ENCODE results near the gene FKBP7.
A peak's percentile ranks its signal among the peaks of the same experiment; 100 is the strongest.
"Not testable (repeated sequence)": the region's sequence is repeated elsewhere in the genome, so short reads cannot be mapped to it uniquely, and the experiment has no call there.

Gene FKBP7

DNA sequence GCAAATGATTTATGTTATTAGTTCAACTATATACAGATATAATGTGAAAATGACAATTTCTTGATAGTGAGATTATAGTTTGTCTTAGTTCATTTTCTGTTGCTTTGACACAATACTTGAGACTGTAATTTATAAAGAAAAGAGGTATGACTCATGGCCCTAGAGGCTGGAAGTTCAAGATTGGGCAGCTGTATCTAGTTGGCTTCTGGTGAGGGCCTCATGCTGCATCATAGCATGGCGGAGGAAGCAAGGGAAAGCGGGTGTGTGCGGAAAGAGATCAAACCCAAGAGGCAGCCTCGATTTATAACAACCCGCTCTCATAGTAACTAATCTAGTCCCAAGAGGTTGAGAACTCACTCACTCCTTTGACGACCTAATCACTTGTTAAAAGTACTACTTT, 13.2 kb upstream of the FKBP7 start:
- no peak for DNase-seq (ENCODE audit: extremely low read depth in 1 of 2, low read depth in 1 of 2)

DNA sequence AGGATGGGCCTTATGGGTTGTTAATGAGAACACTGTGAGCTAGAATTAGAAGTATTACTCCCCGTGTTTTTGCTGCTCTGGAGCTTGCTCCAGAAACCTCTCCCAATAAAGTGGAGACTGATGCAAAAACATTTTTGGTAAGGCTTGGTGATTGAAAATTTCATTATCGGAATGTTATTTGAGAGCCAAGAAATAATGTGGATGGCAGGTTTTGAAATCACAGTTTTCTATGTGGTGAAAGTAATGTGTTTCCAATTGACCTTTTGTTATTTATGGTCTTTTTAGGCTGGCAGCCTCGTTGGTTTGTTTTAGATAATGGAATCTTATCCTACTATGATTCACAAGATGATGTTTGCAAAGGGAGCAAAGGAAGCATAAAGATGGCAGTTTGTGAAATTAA, 7.0 kb upstream of the FKBP7 start:
- no peak for DNase-seq (ENCODE audit: extremely low read depth in 1 of 2, low read depth in 1 of 2)

DNA sequence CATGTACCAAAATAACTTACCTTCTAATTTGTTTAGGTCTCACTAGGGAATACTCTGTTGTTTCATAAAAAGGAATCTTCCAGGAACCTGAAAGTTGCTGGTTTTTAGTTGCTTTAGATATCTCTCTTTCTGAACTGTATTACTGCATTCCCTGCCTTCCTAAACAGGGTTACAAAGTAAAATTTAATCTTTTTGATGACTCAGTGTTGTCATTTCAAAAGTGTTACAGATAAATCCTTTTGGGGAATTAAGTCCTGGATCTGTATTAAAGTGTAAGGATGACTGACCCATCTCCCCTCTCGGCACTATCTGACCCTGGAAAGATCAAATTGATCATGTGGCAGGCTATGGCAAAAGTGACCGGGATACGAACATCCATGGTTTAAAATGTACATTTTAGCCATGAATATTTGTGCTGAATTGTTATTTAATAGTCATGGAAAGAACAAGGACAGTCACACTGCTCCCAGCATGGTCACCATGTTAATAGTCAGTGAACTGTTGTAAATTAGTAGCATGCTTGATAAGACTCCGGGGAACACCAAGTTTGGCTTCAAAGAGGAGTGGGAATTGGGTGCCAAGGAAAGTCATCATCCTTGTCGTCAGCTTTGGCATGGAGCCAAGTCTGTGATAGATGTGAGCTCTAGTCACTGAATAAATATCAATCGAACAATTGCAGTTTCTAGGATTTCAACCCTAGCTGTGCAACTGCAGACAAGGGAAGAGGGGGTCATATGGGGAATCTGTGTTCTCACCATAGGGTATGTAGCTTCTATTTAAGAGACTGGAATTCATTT, 6.0 kb upstream of the FKBP7 start:
- no peak for DNase-seq (ENCODE audit: extremely low read depth in 1 of 2, low read depth in 1 of 2)

DNA sequence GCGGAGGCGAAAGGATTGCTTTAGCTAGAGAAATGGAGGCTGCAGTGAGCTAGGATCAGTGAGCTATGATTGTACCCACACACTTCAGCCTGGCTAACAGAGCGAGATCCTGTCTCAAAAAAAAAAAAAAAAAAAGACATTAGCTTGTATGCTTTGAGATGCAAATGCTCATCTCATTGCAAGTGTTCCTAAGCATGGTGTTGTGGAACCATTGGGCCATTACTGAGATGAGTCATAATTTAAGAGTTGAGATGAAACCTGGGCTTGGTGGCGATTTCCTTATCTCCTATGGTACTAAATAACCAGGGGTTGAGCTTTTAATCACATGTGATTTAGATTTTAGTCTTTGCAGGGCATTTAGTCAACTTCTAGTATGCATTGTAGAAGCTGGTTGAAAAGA, 4.0 kb upstream of the FKBP7 start:
- DNase-seq (ENCODE audit: extremely low read depth in 1 of 2, low read depth in 1 of 2) = no peak

DNA sequence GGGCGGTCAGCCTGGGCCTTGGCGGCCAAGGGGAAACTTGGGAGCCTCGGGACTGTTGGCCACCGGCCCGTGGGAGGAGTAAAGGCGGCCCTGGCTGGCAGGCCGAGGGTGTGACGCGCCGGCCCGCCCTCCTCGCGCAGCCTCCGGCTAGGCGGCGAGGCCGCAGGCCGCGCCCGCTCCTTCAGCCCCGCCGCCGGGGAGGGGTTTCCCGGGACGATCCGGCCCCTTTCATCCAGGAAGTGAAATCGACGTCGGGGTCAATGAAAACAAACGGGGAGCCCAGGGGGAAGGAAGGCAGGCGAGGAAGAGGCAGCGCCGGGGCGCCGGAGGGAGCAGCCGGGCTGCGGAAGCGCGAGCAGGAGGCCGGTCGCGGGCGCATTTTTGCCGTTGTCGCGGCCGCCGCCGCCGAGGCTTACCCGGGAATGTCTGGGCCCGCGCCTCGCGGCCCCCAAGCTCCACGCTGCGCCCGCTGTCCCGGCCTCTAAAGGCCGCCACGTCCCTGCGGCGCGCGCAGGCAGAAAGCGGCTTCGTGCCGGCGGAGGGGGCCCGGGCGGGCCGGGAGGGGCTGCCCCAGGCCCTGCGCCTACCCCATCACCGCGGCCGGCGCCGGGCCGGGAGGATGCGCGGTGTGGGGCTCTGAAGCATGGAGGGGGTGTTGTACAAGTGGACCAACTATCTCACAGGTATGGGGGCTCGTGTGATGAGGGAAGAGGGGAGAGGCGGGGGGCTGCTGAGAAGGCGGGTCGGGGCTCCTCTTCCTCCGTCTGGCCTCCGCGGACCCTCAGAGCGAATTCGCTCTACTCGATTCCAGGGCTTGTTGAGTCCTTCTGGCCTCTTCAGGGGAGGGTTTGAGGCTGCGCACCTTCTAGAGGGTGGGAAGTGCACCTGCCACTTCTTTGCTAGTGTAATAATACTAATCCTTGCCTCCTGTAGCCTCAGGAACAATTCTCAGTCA, 2.1 kb upstream of the FKBP7 start, which contains the start of gene PLEKHA3:
Gene PLEKHA3, plus strand, starts transcription at position 231 of the 955 bp plus-strand sequence. Its CDS starts 413 bp downstream, at position 644.
- peak; percentile 73 to 75 for DNase-seq (ENCODE audit: extremely low read depth in 1 of 2, low read depth in 1 of 2)

DNA sequence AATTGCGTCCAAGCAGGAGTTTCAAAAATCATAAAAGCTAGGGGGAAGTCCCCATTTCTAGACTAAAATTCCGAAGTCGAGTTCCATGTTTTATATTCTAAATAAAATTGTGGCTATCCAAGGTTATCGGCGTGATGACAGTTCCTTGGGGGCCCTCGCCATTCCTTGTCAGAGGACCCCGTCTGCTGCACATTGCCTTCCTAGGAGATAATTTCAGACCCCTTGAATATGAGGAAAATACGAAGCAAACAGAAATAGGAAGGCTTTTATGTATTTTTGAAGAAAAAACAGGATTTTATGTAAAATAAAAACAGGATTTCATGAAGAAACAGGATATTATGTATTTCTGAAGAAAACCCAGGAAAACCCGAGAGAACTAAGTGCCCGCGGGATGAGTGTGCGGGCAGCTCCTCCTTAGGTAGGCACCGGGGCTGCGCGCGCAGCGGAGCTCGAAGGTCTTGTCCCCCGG, 1.4 kb upstream of the FKBP7 start:
- no peak for DNase-seq (ENCODE audit: extremely low read depth in 1 of 2, low read depth in 1 of 2)

DNA sequence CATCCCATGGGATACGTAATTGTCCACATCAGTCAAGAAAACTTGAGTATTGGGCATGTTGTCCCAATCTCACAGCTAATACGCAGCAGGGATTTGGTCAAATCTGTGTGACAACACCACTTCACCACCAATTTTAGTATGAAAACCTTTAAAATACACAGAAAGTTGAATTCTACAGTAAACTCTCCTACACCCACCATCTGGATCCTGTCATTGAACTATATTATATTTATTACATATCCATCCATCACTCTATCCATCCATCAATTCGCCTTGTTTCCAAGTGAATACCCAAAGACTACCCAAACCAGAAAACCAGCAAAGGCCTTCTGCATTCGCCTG, 846 bp upstream of the FKBP7 start:
- no peak for DNase-seq (ENCODE audit: extremely low read depth in 1 of 2, low read depth in 1 of 2)

DNA sequence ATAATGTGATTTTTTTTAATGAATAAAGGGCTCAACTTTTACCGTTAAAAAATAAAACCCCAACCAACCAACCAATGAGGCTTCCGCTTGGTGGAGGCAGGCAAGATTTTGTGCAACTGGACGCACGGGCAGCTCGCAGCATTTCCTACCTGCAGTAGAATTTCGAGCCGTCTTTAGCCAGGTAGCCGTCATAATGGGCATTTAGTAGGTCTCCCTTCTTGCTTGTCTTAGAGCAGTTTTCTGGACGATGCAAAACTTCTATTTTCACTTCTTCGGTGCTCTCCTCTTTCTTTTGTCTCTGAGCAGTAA, 316 bp downstream of the FKBP7 start:
- no peak for DNase-seq (ENCODE audit: extremely low read depth in 1 of 2, low read depth in 1 of 2)

DNA sequence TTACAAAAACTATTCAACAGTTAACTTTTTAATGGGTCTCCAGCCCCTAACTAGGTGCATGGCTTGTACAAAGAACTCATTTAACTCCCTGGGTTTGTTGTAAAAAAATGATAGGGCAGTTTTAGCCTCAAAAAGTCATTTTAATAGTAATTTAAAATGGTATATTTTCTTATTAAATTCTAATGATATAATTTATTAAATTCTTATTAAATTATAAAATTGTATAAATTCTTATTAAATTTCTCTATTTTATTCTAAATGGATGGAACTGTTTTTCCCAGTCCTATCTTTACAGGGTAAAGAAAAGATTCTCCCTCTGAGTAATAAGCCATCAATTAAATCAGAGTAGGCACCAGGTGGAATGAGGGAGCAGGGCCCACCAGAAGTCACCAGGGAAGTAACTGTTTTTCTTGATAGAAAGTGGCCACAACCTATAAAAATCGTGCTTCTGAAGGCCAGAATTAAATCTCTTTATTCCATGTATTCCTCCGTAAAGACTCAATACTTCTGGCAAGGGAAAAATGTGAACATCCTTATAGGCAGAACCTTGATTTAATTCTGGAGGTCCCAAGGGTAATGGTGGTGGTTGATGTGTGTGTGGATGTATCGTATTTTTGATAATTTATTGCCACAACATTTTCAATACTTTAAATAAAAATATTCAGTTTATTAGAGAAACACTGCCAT, 814 bp downstream of the FKBP7 start:
- no peak for DNase-seq (ENCODE audit: extremely low read depth in 1 of 2, low read depth in 1 of 2)

DNA sequence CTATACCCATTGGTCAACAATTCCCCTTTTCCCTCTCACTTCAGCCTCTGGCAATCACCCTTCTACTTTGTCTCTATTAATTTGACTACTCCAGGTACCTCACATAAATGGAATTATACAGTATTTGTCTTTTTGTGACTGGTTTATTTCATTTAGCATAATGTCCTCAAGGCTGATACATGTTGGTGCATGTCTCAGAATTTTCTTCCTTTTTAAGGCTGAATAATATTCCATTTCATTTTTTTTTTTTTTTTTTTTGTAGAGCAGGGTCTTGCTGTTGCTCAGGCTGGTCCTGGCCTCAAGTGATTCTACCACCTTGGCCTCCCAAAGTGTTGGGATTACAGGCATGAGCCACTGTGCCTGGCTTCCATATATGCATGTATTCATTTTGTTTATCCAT, 1.9 kb downstream of the FKBP7 start:
- DNase-seq (ENCODE audit: extremely low read depth in 1 of 2, low read depth in 1 of 2) = no peak

DNA sequence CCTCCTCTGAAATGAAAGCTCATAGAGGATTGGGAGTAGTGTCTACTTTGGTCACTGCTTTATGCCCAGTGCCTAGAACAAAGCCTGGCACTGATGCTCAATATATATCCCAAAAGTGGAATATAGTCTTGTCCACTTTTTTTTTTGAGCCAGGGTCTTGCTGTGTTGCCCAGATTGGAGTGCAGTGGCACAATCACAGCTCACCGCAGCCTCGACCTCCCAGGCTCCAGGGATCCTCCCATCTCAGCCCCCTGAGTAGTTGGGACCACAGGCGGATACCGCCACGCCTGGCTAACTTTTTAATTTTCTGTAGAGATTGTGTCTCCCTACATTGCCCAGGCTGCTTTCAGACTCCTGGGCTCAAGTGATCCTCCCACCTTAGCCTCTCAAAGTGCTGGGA, 3.8 kb downstream of the FKBP7 start:
- no peak for DNase-seq (ENCODE audit: extremely low read depth in 1 of 2, low read depth in 1 of 2)

DNA sequence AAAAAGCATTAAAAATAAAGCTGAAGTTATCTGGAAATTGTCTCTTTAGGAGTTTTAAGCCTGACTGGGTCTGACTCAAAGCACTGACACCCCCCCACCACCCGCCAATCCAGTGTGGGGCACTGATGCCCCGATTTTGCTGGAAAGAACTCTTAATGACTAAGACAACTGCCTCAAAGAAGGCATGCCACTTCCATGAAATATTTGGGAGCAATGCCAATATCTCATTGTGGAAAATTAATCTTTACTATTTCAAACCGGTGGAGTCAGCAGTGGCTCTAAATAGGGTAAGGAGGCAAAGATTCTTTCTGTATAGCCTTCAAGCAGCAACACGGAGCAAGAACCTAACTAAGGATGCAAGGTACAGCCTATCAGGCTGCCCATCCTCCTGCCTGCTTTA, 4.5 kb downstream of the FKBP7 start:
- no peak for DNase-seq (ENCODE audit: extremely low read depth in 1 of 2, low read depth in 1 of 2)

DNA sequence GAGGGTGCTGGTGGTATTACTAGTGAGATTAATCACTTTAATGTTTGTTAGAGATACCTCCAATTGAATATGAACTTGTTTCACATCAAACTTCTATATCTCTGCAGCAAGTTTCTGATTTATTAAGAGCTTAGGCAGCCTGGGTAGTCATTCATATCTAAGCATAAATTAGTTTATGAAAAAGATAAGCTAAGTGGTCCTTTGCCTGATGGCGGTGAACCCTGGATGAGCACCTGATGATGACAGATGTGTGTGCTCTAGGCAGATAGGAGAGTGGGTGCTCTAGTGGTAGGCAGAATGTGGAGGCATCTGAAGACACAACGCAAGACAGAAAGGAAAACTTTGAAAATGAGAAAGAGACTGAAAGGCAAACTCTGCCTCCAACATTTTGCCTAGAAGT, 5.0 kb downstream of the FKBP7 start:
- no peak for DNase-seq (ENCODE audit: extremely low read depth in 1 of 2, low read depth in 1 of 2)

DNA sequence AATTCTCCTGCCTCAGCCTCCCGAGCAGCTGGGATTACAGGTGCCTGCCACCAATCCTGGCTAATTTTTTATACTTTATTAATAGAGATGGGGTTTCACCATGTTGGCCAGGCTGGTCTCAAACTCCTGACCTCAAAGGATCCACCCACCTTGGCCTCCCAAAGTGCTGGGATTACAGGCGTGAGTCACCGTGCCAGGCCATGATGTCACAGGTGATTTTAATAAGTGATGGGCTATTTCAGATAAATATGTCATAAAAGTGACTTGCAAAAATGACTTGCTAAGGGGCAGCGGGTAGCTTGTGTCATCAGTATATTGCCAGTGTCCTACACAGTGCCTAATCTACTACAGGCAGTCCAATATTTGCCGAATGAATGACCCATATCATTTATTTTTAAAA, 7.1 kb downstream of the FKBP7 start:
- not testable (repeated sequence) for DNase-seq (ENCODE audit: extremely low read depth in 1 of 2, low read depth in 1 of 2)

DNA sequence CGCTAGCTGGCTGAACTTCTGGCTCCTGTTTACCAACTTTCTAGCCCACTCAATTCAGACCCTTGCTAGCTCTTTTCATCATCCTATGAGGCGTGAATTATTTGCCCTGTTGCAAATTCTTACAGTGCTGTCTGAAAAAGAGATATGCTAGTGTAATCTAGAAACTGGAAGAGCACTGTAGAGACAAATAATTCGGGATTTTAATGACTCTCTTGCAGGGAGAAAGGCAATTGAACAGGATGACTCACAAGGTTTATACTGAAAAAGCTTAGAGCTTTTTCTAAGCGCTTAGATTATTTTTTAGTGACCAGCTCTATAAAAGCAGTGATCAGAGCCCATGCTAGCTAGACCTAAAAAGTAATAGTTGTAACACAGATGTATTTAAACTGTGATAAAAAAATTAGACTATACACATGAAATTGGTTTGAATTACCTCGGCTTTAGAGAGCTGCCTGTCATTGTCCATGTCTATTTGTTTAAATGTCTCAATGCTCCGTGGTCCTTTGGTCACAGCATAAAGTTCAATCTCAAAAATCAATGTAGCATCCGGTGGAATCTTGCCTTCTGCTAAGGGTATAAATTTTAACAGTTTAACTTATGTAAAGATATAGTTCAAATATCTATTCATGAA, 9.1 kb downstream of the FKBP7 start:
- DNase-seq (ENCODE audit: extremely low read depth in 1 of 2, low read depth in 1 of 2) = no peak

DNA sequence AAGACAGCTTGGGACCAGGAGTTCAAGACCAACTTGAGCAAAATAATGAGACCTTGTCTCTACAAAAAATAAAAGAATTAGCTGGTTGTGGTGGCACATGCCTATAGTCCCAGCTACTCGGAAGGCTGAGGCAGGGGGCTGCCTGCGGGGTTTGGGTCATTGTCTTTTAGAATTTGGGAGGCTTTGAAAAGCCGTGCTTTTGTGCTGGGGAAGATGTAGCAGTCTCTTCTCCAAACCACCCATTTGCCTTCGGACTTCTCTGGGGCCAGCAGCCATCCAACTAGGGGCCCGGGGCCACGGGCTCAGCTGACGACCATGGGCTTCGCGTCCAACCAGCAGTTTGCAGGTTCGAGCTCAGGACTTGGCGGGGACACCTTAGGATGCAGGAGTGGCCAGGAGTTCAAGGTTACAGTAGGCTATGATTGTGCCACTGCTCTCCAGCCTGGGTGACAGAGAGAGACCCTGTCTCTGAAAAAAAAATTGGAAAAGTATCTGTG, 21.0 kb downstream of the FKBP7 start:
- DNase-seq (ENCODE audit: extremely low read depth in 1 of 2, low read depth in 1 of 2) = no peak

DNA sequence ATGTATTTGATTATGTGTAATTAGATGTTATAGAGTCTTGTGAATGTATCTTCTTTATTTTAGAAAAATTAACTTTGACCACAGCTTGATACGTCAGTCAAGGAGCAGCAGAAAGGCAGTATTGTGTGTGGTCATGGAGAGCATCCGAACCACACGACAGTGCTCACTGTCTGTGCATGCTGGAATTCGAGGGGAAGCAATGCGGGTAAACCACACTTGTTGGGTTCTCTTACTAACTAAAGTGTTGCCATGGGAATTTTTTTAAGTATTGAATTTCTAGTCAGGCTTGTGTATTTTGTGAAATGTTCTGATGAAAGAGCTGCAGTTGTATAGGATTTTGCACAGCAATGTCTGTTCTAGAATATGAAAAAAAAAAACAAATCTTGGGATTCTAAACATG, 22.5 kb downstream of the FKBP7 start:
- DNase-seq (ENCODE audit: extremely low read depth in 1 of 2, low read depth in 1 of 2) = no peak

DNA sequence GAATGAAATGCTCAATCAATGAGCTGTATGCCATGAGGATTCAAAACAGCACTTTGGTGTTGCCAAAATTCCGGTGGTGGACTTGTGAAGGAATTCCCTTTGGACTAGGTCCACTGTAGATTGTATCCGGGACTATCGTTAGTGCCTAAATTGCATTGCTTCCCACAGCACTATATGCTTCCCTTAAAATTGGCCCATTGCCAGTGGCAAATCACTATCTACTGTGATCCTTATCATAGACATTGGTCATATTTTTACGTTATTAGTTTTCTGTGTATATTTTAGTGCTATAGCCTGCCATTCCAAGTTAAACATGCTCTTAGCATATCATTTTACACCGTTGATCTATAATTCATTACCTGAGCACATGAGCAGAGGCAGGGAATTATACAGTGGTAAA, 25.5 kb downstream of the FKBP7 start:
- DNase-seq (ENCODE audit: extremely low read depth in 1 of 2, low read depth in 1 of 2) = no peak

DNA sequence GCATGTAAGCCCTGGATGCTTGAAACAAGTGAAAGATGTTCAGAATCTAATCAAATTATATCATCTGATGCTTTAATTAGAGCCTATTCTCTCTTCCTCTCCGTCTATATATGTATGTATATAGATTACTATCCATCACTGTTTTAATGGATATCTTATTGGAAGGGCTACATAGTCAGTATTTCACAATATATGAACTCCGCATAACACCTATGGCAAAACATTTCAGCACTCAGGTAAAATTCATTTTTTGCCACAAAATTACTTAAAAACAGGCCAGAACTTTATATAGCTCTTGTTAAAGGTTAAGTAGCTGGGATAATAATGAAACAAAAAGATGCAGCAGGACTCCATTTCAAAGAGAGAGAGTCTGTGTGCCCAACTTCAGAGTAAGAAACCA, 26.1 kb downstream of the FKBP7 start:
- no peak for DNase-seq (ENCODE audit: extremely low read depth in 1 of 2, low read depth in 1 of 2)

DNA sequence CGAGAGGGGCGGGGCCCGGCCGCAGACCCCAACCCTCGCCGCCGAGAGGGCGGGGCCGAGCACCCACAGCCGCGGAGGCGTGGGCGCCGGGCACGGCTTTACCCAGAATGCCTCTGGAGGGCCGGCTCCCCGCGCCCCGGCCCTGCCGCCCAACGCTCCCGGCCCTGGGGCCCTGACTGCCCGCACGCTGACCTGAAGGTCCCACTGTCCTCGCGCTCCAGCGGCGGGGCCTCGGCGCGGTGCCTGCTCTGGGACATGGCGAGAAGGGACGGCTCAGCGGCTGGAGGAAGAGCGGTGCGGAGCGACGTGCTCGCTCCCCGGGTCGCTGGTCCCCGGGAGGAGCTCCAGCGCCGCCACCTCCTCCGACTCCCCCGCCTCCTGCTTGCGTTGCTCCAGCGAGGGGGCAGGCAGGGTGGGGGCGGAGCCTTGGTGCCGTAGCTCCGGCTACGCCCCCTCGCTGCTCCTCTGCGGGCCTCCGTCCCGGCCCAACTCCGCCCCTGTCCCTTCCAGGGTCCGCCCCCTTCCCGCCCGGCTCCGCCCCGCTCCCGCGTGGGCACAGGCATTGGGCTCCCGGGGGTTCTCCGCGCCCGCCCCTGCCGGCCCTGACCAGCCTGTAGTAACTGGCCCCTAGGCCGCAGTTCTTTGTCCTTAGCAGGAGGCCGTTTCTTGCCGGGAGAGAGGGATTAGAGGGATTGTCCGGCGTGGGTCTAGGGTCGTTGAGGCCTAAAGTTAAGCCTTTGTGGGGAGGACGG, 27.4 kb downstream of the FKBP7 start, which contains the start of the genes PJVK and PRKRA:
Gene PJVK, plus strand, starts transcription at position 605 of the 752 bp plus-strand sequence. CDS start 2,032 bp downstream, outside the sequence.
Gene PRKRA, minus strand, starts transcription at position 402 of the 752 bp plus-strand sequence. Its CDS starts 145 bp downstream, at position 257.
- peak; percentile 91 to 92 for DNase-seq (ENCODE audit: extremely low read depth in 1 of 2, low read depth in 1 of 2)

Data from stimulated activated CD8-positive, alpha-beta memory T cell treated with anti-CD3 and anti-CD28 coated beads, Interleukin-7, amount 100 ng/mL, for 48 hours (primary cell).